Activated naive CD4-positive, alpha-beta T cell treated with anti-CD3 and anti-CD28 coated beads for 36 hours (primary cell): ENCODE results near the gene DAP. TPM values are rescaled to one million over a fixed set of nuclear protein-coding genes. Genes with fewer than 3 reads are reported as not detected.
"Not testable (repeated sequence)": the region's sequence is repeated elsewhere in the genome, so short reads cannot be mapped to it uniquely, and the experiment has no call there.

Experiments used
- CTCF ChIA-PET: fragments of 350-600 bp; sonication (Branson Sonifier 250); formaldehyde crosslinking; loops from one replicate; lab custom pipeline; 2021; ENCODE audit warnings: antibody characterized with exemption; lab: Charles Lee
- DNase-seq: peaks from one replicate; pipeline ENCODE4 v3.0.0-alpha.2; 2020
- H3K27ac Mint-ChIP-seq: one replicate; pipeline ENCODE4 v1.8.0; 2021; ENCODE audit warnings: mild to moderate bottlenecking, mixed read lengths
- H3K27me3 Mint-ChIP-seq: one replicate; pipeline ENCODE4 v1.8.0; 2021; ENCODE audit warnings: low read depth, mixed read lengths
- H3K36me3 Mint-ChIP-seq: one replicate; pipeline ENCODE4 v1.8.0; 2021; ENCODE audit warnings: low read depth, mixed read lengths
- H3K4me1 Mint-ChIP-seq: one replicate; pipeline ENCODE4 v1.8.0; 2021; ENCODE audit warnings: low read depth, mixed read lengths
- H3K4me3 Mint-ChIP-seq: one replicate; pipeline ENCODE4 v1.8.0; 2021; ENCODE audit warnings: mild to moderate bottlenecking, moderate library complexity, mixed read lengths
- H3K9me3 Mint-ChIP-seq: one replicate; pipeline ENCODE4 v1.8.0; 2021; ENCODE audit warnings: mixed read lengths
- intact Hi-C: fragments of 100-400 bp; cut with micrococcal nuclease; formaldehyde crosslinking; loops from one replicate; pipeline ENCODE4 v1.15.1; 2023
- total RNA-seq, 2 experiments: library from RNA; stranded (reverse); gene quantifications; one replicate each; pipeline ENCODE4 v1.2.3, GENCODE V29; 2021

DAP gene
- total RNA-seq, 2 experiments from 2014 or later, result 29.5 to 29.7 TPM

DNA sequence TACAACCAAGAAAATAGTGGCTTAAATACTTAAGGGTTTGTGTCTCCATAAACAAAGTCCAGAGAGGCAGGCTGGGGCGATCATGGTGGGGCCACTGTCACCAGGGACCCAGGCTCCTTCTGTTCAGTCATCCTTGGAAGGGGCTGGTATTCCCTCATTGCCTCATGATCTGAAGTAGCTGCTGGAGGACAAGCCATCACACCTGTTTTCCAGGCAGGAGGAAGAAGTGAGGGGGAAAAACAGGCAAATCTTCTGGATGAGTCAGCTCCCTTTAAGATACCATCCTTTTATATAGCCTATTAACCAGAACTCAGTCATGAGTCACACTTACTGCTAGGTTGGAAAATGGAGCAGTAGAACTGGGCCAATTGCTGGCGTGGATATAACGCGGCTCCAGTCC is 92.3 kb downstream of the DAP start:
- Mint-ChIP-seq H3K27ac (no peak overlapping the region), H3K4me1 (no peaks in the 10 kb centered on the region), H3K4me3 (no peak overlapping the region), H3K9me3 (no peaks in the 10 kb centered on the region), H3K27me3 (no peaks in the 10 kb centered on the region), H3K36me3 (no peaks in the 10 kb centered on the region)
- CTCF ChIA-PET, result no interaction called here
- intact Hi-C loops, result no loop called here
- DNase-seq, result no peak

- Mint-ChIP-seq H3K27me3 (no peaks in the 10 kb centered on the region), H3K9me3 (no peaks in the 10 kb centered on the region), H3K4me3 (no peak overlapping the region), H3K4me1 (no peaks in the 10 kb centered on the region), H3K27ac (no peak overlapping the region), H3K36me3 (no peaks in the 10 kb centered on the region)
- CTCF ChIA-PET, result no interaction called here
- no peak for DNase-seq
- intact Hi-C loops, result no loop called here
These were observed 93.5 kb downstream of the DAP start for GRCh38 chr5:10667431-10668057.

- Mint-ChIP-seq H3K36me3 (no peaks in the 10 kb centered on the region), H3K27ac (no peak overlapping the region), H3K27me3 (no peaks in the 10 kb centered on the region), H3K4me1 (no peaks in the 10 kb centered on the region), H3K4me3 (no peak overlapping the region), H3K9me3 (no peaks in the 10 kb centered on the region)
- DNase-seq, result no peak
- CTCF ChIA-PET, result no interaction called here
- intact Hi-C loops, result no loop called here
These were observed 94.3 kb downstream of the DAP start for GRCh38 chr5:10666531-10667299.

DNA sequence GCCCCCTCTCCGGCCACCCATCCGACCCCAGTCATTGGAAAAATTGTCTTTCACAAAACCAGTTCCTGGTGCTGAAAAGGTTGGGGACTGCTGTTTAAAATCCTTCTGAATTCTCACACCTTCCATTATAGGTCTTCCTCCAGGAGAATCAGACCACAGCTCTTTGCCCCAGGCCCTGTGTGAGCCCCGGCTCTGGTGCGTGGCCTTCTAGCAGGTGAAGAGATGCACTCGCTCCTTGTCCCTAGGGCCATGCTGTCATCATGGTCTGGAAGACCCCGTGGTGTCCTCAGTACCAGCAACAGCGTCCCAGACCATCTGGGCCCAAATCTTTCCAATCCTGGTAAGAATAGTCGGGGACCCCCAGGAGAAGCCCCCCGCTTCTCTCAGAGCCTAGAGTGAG is 95.2 kb downstream of the DAP start:
- H3K27me3 Mint-ChIP-seq, result no peaks in the 10 kb centered on the region
- intact Hi-C loops, result no loop called here
- no peak for DNase-seq
- CTCF ChIA-PET, result no interaction called here
- no peaks in the 10 kb centered on the region for H3K36me3 Mint-ChIP-seq
- no peaks in the 10 kb centered on the region for H3K9me3 Mint-ChIP-seq
- no peak overlapping the region for H3K4me3 Mint-ChIP-seq
- H3K27ac Mint-ChIP-seq, result no peak overlapping the region
- no peaks in the 10 kb centered on the region for H3K4me1 Mint-ChIP-seq

GRCh38 chr5:10664180-10664769 is 96.8 kb downstream of the DAP start:
- H3K4me1 Mint-ChIP-seq, H3K27ac Mint-ChIP-seq, H3K27me3 Mint-ChIP-seq, CTCF ChIA-PET, H3K9me3 Mint-ChIP-seq, H3K4me3 Mint-ChIP-seq, intact Hi-C loops, DNase-seq, H3K36me3 Mint-ChIP-seq: not testable (repeated sequence)

GRCh38 chr5:10663489-10664179 is 97.4 kb downstream of the DAP start:
- Mint-ChIP-seq H3K9me3 (no peaks in the 10 kb centered on the region), H3K27me3 (no peaks in the 10 kb centered on the region), H3K36me3 (no peaks in the 10 kb centered on the region), H3K27ac (no peak overlapping the region), H3K4me1 (no peaks in the 10 kb centered on the region), H3K4me3 (no peak overlapping the region)
- no peak for DNase-seq
- CTCF ChIA-PET, result no interaction called here
- intact Hi-C loops, result no loop called here

DNA sequence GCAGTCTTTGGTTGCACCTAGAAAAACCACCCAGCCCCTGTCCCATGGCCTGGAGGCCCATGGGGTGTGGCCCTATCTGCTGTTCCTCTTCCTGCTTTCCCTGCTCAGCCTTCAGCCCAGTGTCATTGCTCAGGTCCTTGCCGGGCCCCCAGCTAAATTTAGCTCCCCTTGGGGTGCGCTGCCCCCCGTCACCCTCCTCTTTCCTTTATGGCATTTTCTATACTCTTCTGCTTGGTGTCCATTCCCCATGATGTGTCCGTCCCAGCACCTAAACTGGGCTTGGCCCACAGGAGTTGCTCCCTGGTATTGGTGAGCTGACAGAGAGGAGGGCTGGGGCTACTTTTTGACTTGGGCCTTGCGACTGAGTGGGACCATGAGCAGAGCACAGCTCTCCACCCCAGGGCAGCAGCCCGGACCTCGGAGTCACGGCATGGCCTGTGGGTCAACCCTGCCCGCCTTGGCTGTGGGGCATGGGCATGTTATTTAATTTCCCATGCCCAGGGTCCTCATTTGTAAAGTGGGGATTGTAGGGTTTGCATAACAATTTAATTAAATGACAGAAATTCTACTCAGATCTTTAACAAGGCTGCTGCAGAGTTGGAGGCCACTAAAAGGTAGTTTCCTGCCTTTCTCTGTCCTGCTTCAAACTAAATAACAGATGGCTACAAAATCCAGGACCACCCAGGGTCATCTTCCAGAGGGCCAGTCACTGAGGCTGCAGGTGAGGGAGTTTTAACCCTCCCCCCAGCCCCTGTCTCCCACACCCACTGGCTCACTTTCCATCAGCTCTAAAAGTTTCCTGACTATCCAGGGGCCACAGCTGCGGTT is 98.2 kb downstream of the DAP start:
- no peaks in the 10 kb centered on the region for H3K4me1 Mint-ChIP-seq
- intact Hi-C loops, result no loop called here
- H3K27me3 Mint-ChIP-seq, result no peaks in the 10 kb centered on the region
- no peak overlapping the region for H3K4me3 Mint-ChIP-seq
- CTCF ChIA-PET, result no interaction called here
- no peak for DNase-seq
- H3K36me3 Mint-ChIP-seq, result no peaks in the 10 kb centered on the region
- no peaks in the 10 kb centered on the region for H3K9me3 Mint-ChIP-seq
- no peak overlapping the region for H3K27ac Mint-ChIP-seq

- no peaks in the 10 kb centered on the region for H3K36me3 Mint-ChIP-seq
- H3K27ac Mint-ChIP-seq, result no peak overlapping the region
- intact Hi-C loops, result no loop called here
- no peaks in the 10 kb centered on the region for H3K4me1 Mint-ChIP-seq
- H3K4me3 Mint-ChIP-seq, result no peak overlapping the region
- no peak for DNase-seq
- no peaks in the 10 kb centered on the region for H3K9me3 Mint-ChIP-seq
- H3K27me3 Mint-ChIP-seq, result no peaks in the 10 kb centered on the region
- CTCF ChIA-PET, result no interaction called here
These were observed 99.0 kb downstream of the DAP start for GRCh38 chr5:10662083-10662482.

GRCh38 chr5:10661401-10661800 is 99.6 kb downstream of the DAP start:
- Mint-ChIP-seq H3K9me3 (no peaks in the 10 kb centered on the region), H3K4me3 (no peak overlapping the region), H3K36me3 (no peaks in the 10 kb centered on the region), H3K27me3 (no peaks in the 10 kb centered on the region), H3K4me1 (no peaks in the 10 kb centered on the region), H3K27ac (no peak overlapping the region)
- CTCF ChIA-PET, result no interaction called here
- intact Hi-C loops, result no loop called here
- no peak for DNase-seq

- CTCF ChIA-PET, result no interaction called here
- Mint-ChIP-seq H3K4me1 (no peaks in the 10 kb centered on the region), H3K4me3 (no peak overlapping the region), H3K27me3 (no peaks in the 10 kb centered on the region), H3K27ac (no peak overlapping the region), H3K9me3 (no peaks in the 10 kb centered on the region), H3K36me3 (no peaks in the 10 kb centered on the region)
- intact Hi-C loops, result no loop called here
- DNase-seq, result no peak
These were observed 100.2 kb downstream of the DAP start for GRCh38 chr5:10660720-10661387.

DNA sequence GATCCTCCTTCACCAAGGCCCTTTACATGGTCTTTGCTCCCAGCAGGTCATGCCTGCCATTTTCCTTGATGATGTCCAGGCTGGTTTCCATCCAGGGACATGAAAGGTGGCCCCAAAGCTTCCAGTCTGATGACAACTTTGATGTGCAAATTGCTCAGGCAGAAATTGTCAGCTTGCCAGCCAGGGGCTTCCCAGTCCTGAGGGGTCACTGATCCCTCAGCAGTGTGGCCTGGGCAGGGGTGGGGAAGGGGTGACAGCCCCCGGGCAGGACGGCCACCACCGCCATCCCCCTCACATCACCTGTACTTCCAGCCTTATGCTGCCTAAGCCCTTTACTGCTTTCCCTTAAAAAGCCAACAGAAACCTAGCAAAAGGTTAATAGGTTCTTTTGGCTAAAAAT is 100.9 kb downstream of the DAP start:
- no peak for DNase-seq
- H3K27me3 Mint-ChIP-seq, result no peaks in the 10 kb centered on the region
- no peaks in the 10 kb centered on the region for H3K9me3 Mint-ChIP-seq
- H3K27ac Mint-ChIP-seq, result no peak overlapping the region
- no peaks in the 10 kb centered on the region for H3K36me3 Mint-ChIP-seq
- H3K4me1 Mint-ChIP-seq, result no peaks in the 10 kb centered on the region
- CTCF ChIA-PET, result no interaction called here
- H3K4me3 Mint-ChIP-seq, result no peak overlapping the region
- intact Hi-C loops, result no loop called here

DNA sequence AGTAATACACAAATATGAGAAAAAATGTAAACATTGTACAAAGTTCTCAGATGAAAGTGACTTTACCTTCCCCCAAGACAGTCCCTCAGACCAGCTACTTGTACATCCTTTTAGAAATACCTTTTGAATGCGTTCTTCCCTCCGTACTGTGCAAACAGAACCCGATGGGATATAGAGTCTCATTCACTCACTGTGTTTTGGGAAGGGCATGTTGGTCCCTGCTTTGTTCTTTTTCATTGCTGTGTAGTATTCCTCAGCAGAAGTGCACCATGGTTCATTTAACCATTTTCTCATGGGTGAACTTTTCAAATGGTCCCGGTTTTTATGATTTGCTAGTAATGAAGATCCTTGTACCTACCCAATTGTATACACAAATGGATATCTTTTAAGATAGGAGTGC is 102.8 kb downstream of the DAP start:
- H3K36me3 Mint-ChIP-seq, result no peaks in the 10 kb centered on the region
- no peaks in the 10 kb centered on the region for H3K9me3 Mint-ChIP-seq
- DNase-seq, result no peak
- no peak overlapping the region for H3K27ac Mint-ChIP-seq
- H3K27me3 Mint-ChIP-seq, result no peaks in the 10 kb centered on the region
- intact Hi-C loops, result no loop called here
- no peak overlapping the region for H3K4me3 Mint-ChIP-seq
- CTCF ChIA-PET, result no interaction called here
- no peaks in the 10 kb centered on the region for H3K4me1 Mint-ChIP-seq
